ENCODE measurements around the gene SEC63.
"Not testable (repeated sequence)": the region's sequence is repeated elsewhere in the genome, so short reads cannot be mapped to it uniquely, and the experiment has no call there.

The SEC63 gene

DNA sequence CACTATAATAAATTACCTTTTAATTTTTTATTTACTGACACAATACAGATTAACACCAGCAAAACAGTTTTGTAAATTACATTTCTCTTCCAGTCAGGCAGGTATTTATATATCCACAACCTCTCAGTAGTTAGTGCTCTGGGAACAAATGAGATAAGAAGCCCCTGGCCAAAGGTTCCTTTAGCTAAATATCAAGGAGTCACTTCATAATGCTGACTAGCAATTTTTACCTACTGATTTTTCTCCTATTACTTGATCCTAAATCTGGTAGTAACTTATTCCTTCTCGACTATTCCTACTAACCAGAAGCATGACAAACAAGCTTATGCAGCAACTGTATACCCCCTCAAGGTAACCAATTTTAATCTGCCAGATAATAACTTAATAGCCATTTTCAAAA lies 46.3 kb downstream of the SEC63 start:
- ChIA-PET POLR2A (ENCODE audit: low non-redundant PET) (no interaction called here), CTCF (interaction anchor here (0.6 kb wide), 3 partner anchors 56 to 1255 kb away, joined by 3 to 4 read pairs (median 3); no protein-coding TSS in a partner anchor)
- H3K27ac ChIP-seq, result no peak overlapping the region
- TF ChIP-seq, protein P1, sequence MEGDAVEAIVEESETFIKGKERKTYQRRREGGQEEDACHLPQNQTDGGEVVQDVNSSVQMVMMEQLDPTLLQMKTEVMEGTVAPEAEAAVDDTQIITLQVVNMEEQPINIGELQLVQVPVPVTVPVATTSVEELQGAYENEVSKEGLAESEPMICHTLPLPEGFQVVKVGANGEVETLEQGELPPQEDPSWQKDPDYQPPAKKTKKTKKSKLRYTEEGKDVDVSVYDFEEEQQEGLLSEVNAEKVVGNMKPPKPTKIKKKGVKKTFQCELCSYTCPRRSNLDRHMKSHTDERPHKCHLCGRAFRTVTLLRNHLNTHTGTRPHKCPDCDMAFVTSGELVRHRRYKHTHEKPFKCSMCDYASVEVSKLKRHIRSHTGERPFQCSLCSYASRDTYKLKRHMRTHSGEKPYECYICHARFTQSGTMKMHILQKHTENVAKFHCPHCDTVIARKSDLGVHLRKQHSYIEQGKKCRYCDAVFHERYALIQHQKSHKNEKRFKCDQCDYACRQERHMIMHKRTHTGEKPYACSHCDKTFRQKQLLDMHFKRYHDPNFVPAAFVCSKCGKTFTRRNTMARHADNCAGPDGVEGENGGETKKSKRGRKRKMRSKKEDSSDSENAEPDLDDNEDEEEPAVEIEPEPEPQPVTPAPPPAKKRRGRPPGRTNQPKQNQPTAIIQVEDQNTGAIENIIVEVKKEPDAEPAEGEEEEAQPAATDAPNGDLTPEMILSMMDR (conservative IDR thresholded peaks at IDR 0.05; ENCODE audit: low read depth), result no peak
- no peak for DNase-seq (ENCODE audit: low spot score)

DNA sequence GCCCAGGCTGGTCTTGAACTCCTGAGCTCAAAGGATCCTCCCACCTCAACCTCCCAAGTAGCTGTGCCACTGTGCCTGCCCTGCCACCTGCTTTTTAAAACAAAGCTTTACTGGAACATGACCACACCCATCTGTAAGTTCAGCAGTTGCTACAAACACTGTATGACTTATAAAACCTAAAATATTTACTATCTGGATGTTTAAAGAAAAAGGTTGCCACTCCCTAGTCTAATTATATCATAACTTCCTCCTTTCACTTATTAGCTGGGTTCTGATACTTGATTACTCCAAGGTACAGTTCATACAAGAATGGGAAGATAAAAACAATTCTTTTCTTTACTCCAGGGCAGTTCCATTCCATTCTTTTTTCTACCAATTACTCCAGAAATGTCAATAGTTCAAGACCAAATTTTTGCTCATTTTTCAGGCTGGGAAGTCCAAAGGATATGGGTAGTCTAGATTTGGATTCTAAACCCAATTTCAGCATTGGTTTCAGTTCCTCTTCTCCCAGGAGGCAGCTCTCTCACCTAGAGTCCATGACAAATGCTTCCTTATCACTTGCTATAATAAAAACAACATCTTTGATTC lies 63.1 kb downstream of the SEC63 start:
- H3K27ac ChIP-seq, result no peak overlapping the region
- CTCF ChIA-PET, result interaction anchor here (0.6 to 0.7 kb wide), 2 partner anchors 20 to 754 kb away, joined by 3 to 6 read pairs; no protein-coding TSS in a partner anchor
- DNase-seq (ENCODE audit: low spot score), result no peak
- POLR2A ChIA-PET (ENCODE audit: low non-redundant PET), result no interaction called here
- TF ChIP-seq, protein P1 (conservative IDR thresholded peaks at IDR 0.05; ENCODE audit: low read depth), result no peak

DNA sequence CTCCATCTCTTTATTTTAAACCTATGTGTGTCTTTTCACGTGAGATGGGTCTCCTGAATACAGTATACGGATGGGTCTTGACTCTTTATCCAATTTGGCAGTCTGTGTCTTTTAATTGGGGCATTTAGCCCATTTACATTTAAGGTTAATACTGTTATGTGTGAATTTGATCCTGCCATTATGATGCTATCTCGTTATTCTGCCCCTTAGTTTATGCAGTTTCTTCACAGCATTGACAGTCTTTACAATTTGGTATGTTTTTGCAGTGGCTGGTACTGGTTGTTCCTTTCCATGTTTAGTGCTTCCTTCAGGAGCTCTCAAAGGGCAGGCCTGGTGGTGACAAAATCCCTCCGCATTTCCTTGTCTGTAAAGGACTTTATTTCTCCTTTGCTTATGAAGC lies 67.6 kb downstream of the SEC63 start:
- POLR2A ChIA-PET (ENCODE audit: low non-redundant PET); CTCF ChIA-PET; H3K27ac ChIP-seq; DNase-seq (ENCODE audit: low spot score): not testable (repeated sequence)

DNA sequence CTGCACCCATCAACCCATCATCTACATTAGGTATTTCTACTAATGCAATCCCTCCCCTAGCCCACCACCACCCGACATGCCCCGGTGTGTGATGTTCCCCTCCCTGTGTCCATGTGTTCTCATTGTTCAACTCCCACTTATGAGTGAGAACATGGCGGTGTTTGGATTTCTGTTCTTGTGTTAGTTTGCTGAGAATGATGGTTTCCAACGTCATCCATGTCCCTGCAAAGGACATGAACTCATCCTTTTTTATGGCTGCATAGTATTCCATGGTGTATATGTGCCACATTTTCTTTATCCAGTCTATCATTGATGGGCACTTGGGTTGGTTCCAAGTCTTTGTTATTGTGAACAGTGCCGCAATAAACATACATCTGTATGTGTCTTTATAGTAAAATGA lies 72.1 kb downstream of the SEC63 start:
- H3K27ac ChIP-seq; DNase-seq (ENCODE audit: low spot score); POLR2A ChIA-PET (ENCODE audit: low non-redundant PET): not testable (repeated sequence)
- CTCF ChIA-PET, result interaction anchor here (0.6 kb wide), 1 partner anchor 1376 kb away, joined by 6 read pairs; no protein-coding TSS in a partner anchor

DNA sequence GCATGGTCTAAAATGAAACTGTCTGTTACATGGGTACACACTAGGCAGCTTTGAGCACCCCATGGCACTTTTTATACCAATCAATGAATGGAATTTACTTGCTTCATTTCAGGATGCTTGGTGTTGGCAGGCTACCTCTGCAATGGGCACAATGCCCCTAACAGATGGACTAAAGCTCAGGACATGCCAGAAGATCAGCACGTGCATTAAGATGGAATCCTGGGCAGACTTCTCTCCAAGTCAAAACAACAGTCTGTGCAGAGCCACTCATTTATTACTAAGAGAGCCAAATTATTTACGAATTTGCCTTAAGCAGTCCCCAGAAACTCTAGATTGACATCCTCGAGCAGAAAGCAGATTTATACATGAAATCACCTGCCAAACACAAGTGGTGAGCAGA lies 78.1 kb downstream of the SEC63 start:
- POLR2A ChIA-PET (ENCODE audit: low non-redundant PET), result no interaction called here
- H3K27ac ChIP-seq, result no peak overlapping the region
- CTCF ChIA-PET, result no interaction called here
- TF ChIP-seq, protein P1 (conservative IDR thresholded peaks at IDR 0.05; ENCODE audit: low read depth), result no peak
- DNase-seq (ENCODE audit: low spot score), result no peak

DNA sequence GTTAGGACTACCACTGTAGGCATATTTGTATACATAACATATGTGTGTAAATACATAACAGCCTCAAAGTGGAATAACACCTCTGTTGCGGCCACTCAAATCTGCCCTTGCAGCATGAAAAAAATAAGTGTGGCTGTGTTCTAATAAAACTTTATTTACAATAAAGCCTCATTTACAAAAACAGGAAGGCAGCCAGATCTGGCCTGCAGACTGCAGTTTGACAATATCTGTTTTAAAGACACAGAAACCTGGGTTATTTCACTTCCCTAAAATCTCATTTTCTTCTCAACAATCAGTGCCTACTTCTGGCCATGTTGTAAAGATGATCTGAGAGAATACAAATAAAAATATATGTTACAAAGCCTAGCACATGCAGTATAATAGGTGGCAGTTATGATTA lies 80.0 kb downstream of the SEC63 start:
- POLR2A ChIA-PET (ENCODE audit: low non-redundant PET), result no interaction called here
- DNase-seq (ENCODE audit: low spot score), result no peak
- TF ChIP-seq, protein P1 (conservative IDR thresholded peaks at IDR 0.05; ENCODE audit: low read depth), result no peak
- CTCF ChIA-PET, result no interaction called here
- H3K27ac ChIP-seq, result no peak overlapping the region

DNA sequence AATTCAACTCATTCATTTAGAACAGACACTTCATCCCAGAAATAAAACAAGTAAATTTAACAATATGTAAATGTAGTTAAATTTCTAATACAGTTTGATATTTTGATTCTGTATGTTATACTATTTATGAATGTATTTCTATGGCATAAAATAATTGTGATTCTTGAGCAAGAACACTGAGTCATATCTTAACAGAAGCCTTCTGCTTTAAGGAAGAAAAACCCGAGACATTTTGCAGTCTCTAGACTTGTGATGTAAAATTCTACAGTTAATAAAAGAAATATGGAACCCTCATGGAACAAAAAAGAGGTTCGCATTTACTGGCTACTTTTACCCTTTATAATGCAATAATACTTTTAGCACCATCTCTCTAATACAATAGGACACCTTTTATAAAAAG lies 86.0 kb downstream of the SEC63 start:
- TF ChIP-seq, protein P1 (conservative IDR thresholded peaks at IDR 0.05; ENCODE audit: low read depth), result no peak
- ChIA-PET CTCF (no interaction called here), POLR2A (ENCODE audit: low non-redundant PET) (no interaction called here)
- DNase-seq (ENCODE audit: low spot score), result no peak
- no peak overlapping the region for H3K27ac ChIP-seq

DNA sequence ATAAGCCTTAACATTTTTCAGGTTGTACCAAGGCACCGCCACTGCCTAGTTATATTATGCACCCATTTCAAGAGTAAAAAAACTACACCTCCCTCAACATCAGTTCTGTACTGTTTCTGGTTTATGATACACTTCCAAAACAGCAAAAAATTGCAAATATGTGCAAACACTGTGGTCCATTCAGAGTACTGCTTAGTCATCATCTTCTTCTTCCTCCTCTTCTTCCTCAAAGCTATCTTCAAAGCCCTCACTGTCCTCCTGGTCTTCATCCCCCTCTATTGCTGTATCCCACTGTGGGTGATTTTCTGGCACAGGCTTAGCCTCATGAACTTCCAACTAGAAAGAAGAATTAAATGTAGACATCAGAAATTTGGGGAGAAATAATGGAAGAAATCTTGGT lies 86.5 kb downstream of the SEC63 start:
- POLR2A ChIA-PET (ENCODE audit: low non-redundant PET); H3K27ac ChIP-seq; DNase-seq (ENCODE audit: low spot score); CTCF ChIA-PET: not testable (repeated sequence)
